ENCODE data around the gene MAP3K12. TPM values are rescaled to one million over a fixed set of nuclear protein-coding genes. Genes with fewer than 3 reads are reported as not detected.
A peak's percentile ranks its signal among the peaks of the same experiment; 100 is the strongest.

The MAP3K12 gene
- total RNA-seq, 4 donors from 2014 or later, result 12.6 to 20.1 (median 18.9) TPM

DNA sequence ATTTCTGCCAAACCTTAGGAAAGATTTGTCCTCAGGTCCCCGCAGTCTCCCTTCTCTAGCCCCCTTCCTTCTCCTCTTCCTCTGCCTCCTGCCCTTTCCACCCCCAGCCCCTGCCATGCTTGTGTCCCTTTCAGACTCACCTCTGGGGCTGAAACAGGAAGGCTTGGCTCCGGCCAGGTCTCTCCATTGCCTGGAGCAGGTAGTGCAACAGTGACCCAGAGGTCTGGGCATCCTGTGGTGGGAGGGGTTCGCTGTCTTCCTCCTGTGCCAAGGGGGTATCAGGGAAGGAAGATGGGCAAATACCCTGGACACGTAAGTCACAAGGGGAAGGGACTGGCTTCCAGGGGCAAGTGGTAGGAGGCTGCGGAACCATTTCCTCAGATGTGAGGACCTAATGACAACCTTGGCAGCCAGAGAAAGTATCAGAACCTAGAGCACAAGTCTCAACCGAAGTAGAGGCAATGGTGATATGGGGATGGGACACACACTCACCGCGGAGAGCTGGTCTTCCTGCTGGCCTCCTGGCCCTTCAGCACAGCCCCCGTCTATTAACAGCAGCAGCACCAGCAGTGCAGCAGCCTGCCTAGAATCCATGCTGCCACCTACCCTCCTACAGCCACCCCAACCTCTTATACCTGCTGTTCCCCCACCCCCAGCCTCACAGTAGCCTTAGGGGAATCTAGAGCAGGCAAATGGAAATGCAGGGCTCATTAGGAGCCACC, 7.8 kb upstream of the MAP3K12 start, which contains the start of gene NPFF:
Gene NPFF (minus strand): TSS at position 604 of the 722 bp plus-strand sequence. CDS start 10 bp downstream, at position 594.
- H3K27me3 ChIP-seq, result no peaks in the 10 kb centered on the region
- no peak for TF ChIP-seq POLR2AphosphoS5 (IDR thresholded peaks at IDR 0.05)
- TF ChIP-seq EP300 (IDR thresholded peaks at IDR 0.05), result no peak
- TF ChIP-seq, protein P1, sequence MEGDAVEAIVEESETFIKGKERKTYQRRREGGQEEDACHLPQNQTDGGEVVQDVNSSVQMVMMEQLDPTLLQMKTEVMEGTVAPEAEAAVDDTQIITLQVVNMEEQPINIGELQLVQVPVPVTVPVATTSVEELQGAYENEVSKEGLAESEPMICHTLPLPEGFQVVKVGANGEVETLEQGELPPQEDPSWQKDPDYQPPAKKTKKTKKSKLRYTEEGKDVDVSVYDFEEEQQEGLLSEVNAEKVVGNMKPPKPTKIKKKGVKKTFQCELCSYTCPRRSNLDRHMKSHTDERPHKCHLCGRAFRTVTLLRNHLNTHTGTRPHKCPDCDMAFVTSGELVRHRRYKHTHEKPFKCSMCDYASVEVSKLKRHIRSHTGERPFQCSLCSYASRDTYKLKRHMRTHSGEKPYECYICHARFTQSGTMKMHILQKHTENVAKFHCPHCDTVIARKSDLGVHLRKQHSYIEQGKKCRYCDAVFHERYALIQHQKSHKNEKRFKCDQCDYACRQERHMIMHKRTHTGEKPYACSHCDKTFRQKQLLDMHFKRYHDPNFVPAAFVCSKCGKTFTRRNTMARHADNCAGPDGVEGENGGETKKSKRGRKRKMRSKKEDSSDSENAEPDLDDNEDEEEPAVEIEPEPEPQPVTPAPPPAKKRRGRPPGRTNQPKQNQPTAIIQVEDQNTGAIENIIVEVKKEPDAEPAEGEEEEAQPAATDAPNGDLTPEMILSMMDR (IDR thresholded peaks at IDR 0.05), result no peak
- no peak for TF ChIP-seq POLR2A (IDR thresholded peaks at IDR 0.05; ENCODE audit: low read depth)
- WGBS, result 82% methylated on average over 8 of the region's 9 CpGs
- peaks cover 14 to 41% (median 24%) of the 10 kb centered on the region in 4 donors for H3K4me1 ChIP-seq
- no peak within 1 kb of the TSS for H3K4me3 ChIP-seq
- intact Hi-C loops (cut with DNase I), result loop anchor here (5.0 kb wide), 2 partner anchors 55 to 155 kb away; partner anchors contain the start of gene PCBP2
- no peaks in the 10 kb centered on the region for H3K9me3 ChIP-seq
- no peak for DNase-seq (ENCODE audit: extremely low spot score)
- H3K36me3 ChIP-seq, result peaks cover 16 to 77% (median 55%) of the 10 kb centered on the region in 4 donors
- H3K27ac ChIP-seq (replicated peaks in 1 of 4), result no peak within 1 kb of the TSS

DNA sequence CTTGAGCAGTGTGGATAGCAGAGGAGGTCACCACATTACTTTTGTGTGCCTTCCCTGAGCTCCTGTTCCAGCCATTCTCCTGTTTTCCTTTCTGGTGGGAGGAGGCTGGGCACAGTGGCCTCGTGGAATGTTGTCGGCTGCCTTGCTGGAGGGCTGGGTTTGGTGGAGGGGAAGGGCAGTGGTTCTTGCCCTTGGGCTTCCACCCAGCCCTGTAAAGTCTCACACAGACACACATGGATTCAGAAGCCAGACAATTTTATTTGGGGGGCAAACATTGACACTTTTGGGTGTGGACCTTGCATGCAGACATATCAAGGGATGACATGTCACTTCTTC, 7.2 kb upstream of the MAP3K12 start:
- no peak for DNase-seq (ENCODE audit: extremely low spot score)
- H3K9me3 ChIP-seq, result no peaks in the 10 kb centered on the region
- intact Hi-C loops (cut with DNase I), result loop anchor here (5.0 kb wide), 2 partner anchors 54 to 154 kb away; partner anchors contain the start of gene PCBP2
- no peaks in the 10 kb centered on the region for H3K27me3 ChIP-seq
- no peak for TF ChIP-seq EP300 (IDR thresholded peaks at IDR 0.05)
- TF ChIP-seq POLR2AphosphoS5 (IDR thresholded peaks at IDR 0.05), result no peak
- no peak for TF ChIP-seq POLR2A (IDR thresholded peaks at IDR 0.05; ENCODE audit: low read depth)
- TF ChIP-seq, protein P1 (IDR thresholded peaks at IDR 0.05), result no peak
- H3K4me3 ChIP-seq, result no peak overlapping the region
- WGBS, result 30% methylated on average over 2 of the region's 2 CpGs
- no peak overlapping the region for H3K27ac ChIP-seq (replicated peaks in 1 of 4)
- peaks cover 11 to 71% (median 48%) of the 10 kb centered on the region in 4 donors for H3K36me3 ChIP-seq
- peaks cover 19 to 47% (median 30%) of the 10 kb centered on the region in 4 donors for H3K4me1 ChIP-seq

- H3K36me3 ChIP-seq, result peaks cover 8 to 65% (median 42%) of the 10 kb centered on the region in 4 donors
- H3K4me1 ChIP-seq, result peaks cover 19 to 48% (median 31%) of the 10 kb centered on the region in 4 donors
- H3K4me3 ChIP-seq, result no peak overlapping the region
- no peaks in the 10 kb centered on the region for H3K9me3 ChIP-seq
- intact Hi-C loops (cut with DNase I), result loop anchor here (5.0 kb wide), 2 partner anchors 54 to 154 kb away; partner anchors contain the start of gene PCBP2
- DNase-seq (ENCODE audit: extremely low spot score), result no peak
- H3K27me3 ChIP-seq, result no peaks in the 10 kb centered on the region
- TF ChIP-seq, protein P1 (IDR thresholded peaks at IDR 0.05), result no peak
- TF ChIP-seq POLR2AphosphoS5 (IDR thresholded peaks at IDR 0.05) (no peak), EP300 (IDR thresholded peaks at IDR 0.05) (no peak), POLR2A (IDR thresholded peaks at IDR 0.05; ENCODE audit: low read depth) (no peak)
- WGBS, result 81% methylated on average over 15 of the region's 19 CpGs
- peak overlapping the region in 2 of 4 donors; percentile 20 to 23 for H3K27ac ChIP-seq (replicated peaks in 1 of 4)
These were observed 6.5 kb upstream of the MAP3K12 start for GRCh38 chr12:53505555-53506449.

GRCh38 chr12:53505086-53505485, 5.8 kb upstream of the MAP3K12 start:
- H3K27ac ChIP-seq (replicated peaks in 1 of 4), result peak overlapping the region in 2 of 4 donors; percentile 14 to 23

More at GRCh38 chr12:53505086-53505485, 5.8 kb upstream of the MAP3K12 start:
- Histone ChIP-seq H3K27me3 (no peaks in the 10 kb centered on the region), H3K4me3 (no peak overlapping the region), H3K4me1 (peaks cover 19 to 52% (median 34%) of the 10 kb centered on the region in 4 donors), H3K9me3 (no peaks in the 10 kb centered on the region), H3K36me3 (peaks cover 8 to 57% (median 35%) of the 10 kb centered on the region in 4 donors)
- intact Hi-C loops (cut with DNase I), result loop anchor here (5.0 kb wide), 2 partner anchors 53 to 153 kb away; partner anchors contain the start of gene PCBP2
- TF ChIP-seq POLR2A (IDR thresholded peaks at IDR 0.05; ENCODE audit: low read depth) (no peak), POLR2AphosphoS5 (IDR thresholded peaks at IDR 0.05) (no peak), EP300 (IDR thresholded peaks at IDR 0.05) (no peak)
- TF ChIP-seq, protein P1 (IDR thresholded peaks at IDR 0.05), result no peak
- DNase-seq (ENCODE audit: extremely low spot score), result no peak
- 85% methylated on average over 10 of the region's 10 CpGs for WGBS
